OCI-LY3 (cell line): ENCODE measurements around the gene TMEM255B.

Experiments
- CTCF ChIP-seq: fragments of 200-600, 300-600 bp; sonication (generic); IDR thresholded peaks from 2 replicates; pipeline ENCODE4 v1.5.1; 2014; ENCODE audit warnings: antibody characterized with exemption, low read length, low read depth
- EZH2phosphoT487 ChIP-seq: fragments of 200-600 bp; shearing (Covaris generic); IDR thresholded peaks from 2 replicates; pipeline ENCODE4 v1.6.1; 2018; ENCODE audit warnings: antibody characterized with exemption, mixed run types, low read depth

GRCh38 chr13:113821847-113822246 lies 62.8 kb downstream of the TMEM255B start:
- TF ChIP-seq CTCF (no peak), EZH2phosphoT487 (no peak)
